HG03060 (cell line): Measurements from ENCODE around the gene NME7.
A peak's percentile ranks its signal among the peaks of the same experiment; 100 is the strongest.

ENCODE experiments used
- ATAC-seq: cut with Tn5 transposase; IDR thresholded peaks from one replicate; pipeline ENCODE4 v1.9.1; 2021; ENCODE audit warnings: low read depth, moderate number of reproducible peaks; ENCODE audit not compliant: unreplicated experiment

NME7 gene

DNA sequence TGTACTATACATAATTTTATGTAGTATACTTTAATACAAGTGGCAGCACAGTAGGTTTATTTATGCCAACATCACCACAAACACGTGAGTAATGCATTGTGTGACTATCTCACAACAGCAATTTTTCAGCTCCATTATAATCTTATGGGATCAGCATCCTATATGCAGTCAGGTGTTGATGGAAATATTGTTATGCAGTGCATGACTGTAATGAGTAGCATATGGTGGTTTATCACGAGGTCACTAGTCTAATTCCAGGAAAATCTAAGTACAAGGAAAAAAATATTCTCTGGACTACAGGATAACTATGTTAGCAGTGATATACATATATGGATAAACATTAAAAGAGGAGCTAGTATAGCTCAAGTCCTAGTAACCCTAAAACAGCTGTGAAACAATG is 192.1 kb downstream of the NME7 start:
- no peak for ATAC-seq

DNA sequence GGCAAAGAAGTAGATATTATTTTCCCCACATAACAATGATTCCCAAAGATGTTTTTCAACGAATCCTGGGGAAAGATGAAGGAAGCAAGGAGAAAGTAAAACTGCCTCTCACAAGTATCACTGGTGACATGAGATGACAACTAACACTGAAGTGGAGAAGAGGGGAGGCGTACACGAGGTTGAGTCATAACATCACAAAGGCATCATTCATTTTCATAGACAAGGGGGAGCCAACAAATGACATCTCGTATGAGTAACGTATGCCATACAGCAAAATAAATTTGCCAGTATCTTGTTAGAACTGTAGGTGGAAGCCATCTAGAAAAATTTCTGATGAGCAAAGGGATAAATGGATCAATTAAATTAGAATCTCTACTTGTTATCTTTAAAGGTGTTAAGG is 204.5 kb downstream of the NME7 start:
- ATAC-seq, result no peak

DNA sequence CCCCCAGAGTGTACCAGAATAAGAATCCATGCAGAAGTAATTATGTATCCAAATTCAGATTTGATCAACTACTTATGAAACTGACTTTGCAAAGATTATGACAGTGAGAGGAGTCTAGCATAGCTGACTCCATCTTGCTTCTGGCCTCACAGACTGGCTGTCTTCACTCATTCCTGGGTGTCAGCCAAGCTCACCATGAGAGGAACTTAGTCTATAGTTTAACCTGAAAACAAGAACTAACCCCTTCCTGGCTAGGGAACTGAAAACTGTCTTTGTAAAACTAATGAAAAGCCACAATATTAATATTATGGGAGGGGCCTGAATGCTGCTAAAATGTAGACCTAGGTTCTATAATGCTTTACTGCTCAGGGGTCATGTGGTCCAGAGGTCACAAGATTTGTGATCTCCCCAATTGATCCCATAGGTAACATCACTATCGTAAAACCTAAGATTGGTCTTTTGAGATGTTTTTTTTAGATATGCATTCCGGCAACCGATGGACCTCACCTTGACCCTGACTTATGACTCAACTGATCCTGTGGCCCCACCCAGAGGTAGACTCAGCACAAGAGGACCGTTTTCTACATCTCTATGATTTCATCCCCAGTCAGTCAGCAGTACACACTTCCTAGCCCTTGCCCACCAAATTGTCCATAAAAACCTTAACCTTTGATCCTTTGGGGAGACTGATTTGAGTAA is 206.0 kb downstream of the NME7 start:
- ATAC-seq, result peak; percentile 62

DNA sequence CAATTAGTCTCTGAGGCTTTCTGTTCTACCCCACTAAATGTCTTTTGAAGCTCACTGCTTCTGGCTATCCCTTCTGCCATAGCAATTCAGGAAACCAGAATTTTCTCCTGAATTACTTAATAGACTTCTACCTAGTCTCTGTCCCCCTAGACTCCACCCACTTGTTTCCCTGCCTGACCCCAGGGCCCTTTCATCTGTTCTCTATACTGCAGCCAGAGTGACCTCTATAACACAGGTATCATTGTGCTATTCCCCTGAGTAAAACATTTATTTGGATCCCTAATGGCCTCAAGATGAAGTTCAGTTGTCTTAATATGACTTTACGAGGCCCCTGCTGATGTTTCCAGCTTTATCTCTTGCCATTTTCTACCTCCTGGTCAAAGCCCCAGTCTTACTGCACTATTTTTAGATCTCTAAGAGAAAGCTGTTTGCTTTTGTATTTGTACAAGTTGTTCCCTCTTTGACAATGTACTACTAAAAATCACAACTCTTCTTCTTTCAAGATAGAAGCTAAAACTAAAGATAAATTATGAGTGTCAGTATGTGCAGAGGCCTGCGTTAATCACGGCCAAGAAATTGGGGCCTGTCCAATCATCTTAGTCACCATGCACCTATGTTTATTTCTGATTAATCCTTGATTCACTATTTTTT is 206.6 kb downstream of the NME7 start:
- no peak for ATAC-seq

DNA sequence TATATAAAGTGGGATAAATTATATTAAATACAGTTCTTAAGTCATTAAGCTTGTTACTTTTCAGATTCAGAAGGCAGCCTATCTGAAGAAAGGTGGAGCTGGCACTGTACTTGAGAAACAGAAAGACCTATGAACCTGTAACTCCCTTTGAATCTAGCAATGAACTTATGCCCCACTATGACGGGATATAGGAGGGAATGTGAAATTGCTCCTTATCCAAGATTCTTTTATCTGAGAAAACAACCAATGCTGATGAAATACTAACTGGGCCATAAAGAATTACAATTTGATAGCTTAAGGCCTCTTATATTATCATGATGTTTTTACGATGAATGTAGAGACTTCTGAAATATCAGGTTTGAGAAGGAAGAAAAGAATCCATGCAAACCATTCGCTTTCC is 211.0 kb downstream of the NME7 start:
- ATAC-seq, result no peak

DNA sequence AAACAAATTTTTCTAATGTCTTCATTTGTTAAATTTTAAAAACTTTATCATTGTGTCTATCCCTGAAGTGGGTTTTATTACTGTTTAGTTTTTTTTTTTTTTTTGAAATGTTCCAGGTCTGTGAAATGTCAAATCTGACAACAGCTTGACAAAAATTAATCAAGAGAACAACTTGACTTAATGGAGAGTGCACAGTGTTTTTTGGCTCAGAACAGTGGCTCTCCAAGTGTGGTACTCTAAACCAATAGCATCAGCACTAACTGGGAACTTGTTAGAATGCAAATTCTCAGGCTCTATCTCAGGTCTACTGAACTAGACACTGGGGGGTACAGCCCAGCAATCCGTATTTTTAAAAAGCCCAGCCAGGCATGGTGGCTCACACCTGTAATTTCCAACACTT is 211.9 kb downstream of the NME7 start:
- ATAC-seq, result no peak

DNA sequence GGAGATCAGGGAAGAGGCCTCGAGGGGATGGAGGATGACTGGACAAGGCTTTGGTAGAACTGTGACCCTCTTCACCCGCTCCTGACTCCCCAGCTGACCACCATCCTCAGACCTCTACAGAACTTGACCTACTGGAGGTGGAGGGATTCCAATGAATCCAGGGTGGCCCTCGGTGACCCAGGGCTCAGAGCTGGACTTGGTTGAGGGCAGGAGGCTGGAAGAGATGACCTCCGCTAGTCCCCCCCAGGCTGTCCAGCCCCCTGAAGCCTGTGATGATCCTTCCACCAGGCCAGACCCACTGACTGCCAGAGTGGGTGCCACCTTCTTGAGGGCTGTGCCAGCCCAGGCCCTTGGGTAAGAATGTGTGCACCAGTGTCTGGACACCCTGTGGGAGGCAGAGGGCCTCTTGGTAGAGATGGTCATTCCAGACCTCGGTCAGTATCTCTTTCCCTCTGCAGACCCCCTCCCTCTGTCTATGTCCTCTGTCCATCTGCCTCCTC is 216.2 kb downstream of the NME7 start:
- ATAC-seq, result no peak

DNA sequence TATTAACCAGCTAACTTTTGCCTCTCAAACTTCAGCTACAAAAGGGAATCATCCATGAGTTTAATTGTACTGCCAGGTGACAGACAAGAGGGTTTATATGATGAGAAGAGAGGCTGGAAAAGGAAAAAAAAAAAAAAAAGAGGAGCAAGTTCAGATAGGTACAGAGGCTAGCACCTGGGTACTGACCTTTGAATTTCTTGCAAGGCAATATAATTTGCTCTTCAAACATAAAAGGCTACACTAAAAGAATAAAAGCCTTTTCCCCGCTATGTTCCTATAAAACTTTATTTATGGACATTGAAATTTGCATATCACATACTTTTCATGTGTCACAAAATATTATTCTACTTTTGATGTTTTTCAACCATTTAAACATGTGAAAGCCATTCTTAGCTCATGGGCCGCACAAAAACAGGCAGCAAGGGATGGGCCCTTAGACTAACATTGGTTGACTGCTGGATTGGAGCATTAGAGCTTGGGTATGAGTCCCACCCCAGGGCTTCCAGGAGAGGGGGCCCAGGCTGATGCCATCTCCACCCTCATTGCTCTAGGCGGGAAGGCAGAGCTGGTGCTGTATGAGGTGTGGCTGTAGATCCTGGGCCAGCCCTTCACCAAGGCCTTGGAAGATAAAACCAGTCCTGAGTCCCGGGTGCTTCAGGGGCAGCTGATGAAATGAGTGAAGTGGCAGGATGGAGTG is 216.8 kb downstream of the NME7 start:
- ATAC-seq, result no peak

DNA sequence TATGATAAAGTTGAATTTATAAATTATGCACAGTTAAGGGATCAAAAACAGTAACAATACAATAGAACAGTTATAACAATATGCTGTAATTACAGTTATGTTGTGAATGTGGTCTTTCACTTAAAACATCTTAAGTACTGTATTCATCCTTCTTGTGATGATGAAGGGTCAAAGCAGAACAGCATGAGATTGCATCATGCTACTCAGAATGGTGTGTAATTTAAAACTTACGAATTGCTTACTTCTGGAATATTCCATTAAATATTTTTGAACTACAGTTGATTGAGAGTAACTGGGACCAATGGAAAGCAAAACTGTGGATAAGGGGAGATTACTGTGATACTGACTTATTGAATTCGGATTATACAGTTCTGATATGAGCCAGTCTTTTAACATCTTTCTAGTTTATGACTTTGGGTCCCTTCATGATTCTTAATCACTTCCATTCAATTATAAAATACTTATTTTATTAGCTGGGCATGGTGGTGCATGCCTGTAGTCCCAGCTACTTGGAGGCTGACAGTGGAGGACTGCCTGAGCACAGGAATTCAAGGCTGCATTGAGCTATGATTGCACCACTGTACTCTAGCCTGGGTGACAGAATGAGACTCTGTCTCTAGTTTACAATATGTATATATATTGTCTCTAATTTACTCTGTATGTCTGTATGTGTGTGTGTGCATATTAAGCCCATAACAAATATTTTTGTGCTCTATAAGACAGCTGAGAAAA is 217.9 kb downstream of the NME7 start:
- ATAC-seq, result no peak

DNA sequence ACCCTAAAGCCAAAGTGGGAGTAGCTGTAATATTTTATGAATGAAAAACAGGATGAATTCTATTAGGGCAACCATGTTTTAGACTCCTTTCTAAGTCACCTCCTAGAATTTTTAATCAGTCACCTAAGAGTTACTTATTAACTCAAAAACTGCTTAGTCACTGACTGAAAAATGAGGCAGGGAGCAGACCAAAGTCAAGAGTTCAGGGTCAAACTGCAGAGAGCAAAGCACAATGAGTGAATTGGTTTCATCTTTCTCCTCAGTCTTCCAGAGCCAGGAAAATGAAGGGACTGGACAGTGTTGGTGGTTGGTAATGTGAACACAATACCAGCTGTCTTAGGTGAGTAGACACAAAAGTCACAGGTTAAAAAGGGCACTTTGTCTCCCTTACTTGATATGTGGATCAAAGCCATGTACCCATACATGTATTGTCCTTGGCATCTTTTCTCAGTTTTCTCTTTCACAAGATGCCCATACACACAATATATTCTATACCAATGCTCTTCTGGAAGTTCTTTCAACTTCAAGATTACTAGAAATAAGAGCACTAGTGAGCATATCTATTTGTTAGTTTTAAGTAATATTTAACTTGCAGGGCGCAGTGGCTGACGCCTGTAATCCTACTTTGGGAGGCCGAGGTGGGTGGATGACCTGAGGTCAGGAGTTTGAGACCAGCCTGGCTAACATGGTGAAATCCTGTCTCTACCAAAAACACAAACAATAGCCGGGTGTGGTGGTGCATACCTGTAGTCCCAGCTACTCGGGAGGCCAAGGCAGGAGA is 218.9 kb downstream of the NME7 start:
- ATAC-seq, result peak; percentile 61

DNA sequence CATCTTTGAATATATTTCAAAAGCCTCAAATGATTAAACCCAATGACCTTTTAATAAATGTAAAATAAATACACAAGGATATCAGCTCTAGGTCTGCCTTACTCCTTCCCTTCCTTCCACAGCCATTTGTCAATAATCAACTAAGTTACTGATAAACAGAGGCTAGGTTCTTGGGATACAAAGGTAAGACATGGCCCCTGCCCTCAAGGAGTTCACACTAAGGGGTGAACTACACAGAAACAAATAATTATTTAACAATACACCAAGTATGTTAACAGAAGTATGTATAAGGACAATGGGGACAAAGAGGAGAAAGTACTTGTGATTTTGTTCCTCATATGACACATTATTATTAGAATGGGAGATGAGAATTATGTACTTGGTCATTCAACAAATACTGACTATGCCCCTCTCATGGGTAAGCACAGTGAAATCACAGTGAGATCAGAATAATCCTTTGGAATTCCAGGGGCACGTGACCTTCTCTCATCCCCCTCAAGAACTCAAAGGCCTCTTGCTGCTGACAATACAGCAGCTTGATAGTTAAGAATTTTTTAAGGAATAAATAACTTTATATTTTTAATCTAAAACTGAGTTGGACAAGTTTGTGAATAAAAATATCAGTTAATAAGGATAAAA is 220.9 kb downstream of the NME7 start:
- no peak for ATAC-seq

DNA sequence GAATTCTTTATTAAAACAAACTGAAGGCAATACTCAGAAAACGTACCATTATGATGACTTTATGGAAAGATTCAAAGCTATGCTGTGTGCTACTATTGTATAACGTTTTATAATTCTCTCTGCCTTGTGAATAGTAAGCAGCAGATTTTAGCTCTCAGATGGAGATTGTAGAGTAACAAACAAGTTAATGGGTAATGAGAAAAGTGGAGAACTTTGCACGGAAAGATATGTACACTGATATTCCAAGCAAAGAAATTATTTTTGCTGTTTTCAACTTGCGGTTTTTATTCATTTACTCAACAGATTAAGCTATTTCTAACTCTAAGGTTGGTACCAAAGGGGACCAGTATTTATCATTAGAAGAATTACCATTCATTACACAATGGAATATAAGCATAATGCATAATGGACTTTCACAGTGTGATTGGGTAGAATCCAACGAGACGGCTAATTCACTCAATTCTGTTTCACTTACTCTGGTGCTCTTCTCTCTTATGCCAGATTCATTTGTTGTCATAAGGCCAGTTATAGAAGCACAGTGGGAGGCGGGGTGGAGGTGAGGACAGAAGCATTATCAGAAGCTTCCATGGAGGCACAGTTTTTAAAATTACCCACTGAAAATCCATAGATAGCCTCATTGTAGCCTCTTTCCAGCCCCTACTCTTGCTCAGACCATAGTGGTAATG is 222.5 kb downstream of the NME7 start:
- no peak for ATAC-seq

DNA sequence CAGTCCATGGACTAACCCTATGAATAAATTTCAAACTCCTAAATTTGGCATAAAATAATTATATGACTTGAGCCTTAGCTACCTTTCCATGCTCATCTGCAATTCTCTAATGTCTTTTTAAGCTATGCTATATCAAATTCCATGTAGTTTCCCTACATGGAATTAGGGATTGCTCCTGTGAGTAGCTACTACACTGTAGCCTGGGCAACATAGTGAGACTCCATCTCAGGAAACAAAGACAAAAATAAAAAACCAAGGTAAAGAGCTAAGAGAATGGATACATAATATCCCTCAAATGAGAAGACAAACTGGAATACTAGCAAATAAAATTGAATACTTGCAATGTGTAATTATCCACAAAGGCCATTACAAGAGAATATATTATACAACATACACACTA is 223.6 kb downstream of the NME7 start:
- ATAC-seq, result no peak

DNA sequence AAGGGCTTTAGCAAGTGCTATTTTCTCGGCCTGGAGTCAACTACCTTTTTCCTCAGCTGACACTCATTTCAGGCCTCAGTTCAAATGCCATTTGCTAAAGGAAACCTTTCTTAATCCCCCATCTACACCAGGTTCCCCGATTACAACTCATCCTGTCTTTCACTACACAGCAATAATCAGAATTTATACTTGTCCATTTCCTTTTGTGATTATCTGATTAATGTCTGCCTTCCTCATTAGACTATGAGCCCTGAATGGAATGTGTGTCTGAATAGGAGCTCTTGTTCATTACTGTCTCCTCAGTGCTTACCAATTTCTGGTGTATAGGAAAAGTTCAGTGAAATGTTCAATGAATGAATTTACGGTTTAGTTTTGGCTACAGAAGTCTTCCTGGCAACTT is 224.3 kb downstream of the NME7 start:
- no peak for ATAC-seq

DNA sequence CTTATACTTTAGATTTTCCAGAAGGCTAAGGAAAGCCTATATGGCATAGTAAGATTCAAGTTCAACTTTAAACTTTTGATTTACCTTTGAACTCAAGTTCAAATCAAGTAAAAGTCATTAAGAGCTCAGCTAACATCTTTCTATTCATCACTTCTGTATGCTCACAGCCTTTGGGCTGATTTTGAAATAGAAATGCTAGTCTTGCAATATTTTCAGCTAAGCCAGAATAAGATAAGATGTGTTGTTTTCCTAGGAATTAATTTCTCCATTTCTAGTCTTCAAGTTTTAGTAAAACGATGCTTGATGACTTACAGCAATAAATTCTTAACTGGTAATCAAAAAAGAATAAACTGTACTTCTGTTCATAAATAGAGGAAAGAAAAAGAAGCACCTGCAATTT is 225.5 kb downstream of the NME7 start:
- no peak for ATAC-seq

DNA sequence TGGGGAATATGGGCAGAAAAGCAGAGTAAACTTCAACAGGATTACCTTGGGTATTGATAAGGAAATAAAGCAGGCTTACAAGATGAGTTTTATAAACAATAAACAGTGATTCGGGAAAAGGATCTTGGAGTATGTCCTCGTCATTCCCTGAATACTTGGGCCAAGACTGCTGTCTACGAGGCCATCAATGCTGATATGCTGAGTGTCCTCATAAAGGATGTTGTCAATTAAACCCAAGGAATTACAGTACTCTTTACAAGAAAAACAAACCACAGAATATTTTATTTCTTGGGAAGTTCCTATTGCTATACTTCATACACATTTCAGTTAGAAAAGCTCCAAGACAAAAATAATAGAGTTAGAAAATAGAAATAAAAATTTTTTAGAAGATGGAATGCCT is 226.2 kb downstream of the NME7 start:
- ATAC-seq, result no peak

DNA sequence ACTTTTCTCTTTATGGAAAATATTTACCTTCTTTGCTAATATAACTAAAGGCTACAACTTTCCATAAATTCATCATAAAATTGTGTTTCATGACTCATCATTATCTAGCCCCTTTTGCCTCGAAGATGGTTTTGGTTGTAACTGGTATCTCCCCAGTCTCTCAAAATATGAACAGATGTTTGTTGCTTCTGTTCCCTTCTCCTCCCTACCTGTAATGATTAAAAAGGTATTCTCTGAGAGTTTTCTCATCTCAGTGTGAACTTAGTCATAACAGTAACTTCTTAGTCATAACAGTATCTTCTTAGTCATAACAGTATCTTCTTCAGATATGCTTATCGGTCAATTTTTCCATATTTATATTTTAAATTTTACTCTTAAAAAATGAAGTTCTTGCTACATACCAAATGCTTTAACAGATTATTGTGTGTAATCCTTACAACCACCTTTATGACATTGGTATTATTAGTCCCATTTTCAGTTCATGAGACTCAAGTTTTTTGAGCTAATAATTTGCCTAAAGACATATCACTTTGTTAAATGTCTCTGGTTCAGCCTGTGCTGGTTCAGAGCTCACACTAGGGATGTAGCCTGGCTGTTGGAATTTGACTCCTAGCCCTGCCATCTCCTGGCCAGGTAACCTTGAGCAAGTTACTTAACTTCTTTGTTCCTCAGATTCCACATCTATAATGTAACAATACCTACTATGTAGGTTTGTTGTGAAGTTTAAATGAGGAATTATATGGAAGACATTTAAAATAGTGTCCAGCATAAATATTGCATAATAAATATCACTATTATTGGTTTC is 228.5 kb downstream of the NME7 start:
- ATAC-seq, result peak; percentile 91

DNA sequence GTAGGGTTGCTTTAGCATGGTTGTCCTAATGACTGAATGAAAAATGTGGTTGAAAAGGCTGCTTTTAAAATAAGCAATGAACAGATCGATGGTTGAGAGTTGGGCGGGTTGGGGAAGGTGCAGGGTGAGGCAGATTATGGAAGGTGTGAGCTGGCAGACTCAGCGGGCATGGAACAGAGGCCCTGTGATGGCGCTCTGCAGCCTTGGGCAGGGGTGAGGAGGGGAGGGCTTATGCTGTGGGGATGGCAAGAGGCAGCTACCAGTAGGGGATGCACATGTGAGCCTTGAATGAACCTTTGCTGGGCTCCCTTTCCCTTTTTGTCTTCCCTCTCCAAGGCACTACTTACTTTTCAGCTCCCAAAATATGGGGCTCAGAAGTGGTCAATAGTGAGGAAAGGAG is 230.2 kb downstream of the NME7 start:
- ATAC-seq, result no peak
